WTC11 (cell line): ENCODE data around the gene NAT8.
"Not testable (repeated sequence)": the region's sequence is repeated elsewhere in the genome, so short reads cannot be mapped to it uniquely, and the experiment has no call there.

Source experiments
- CREB1 ChIP-seq: sonication (generic); formaldehyde crosslinking; IDR thresholded peaks from 2 replicates; pipeline ENCODE4 v1.8.0; 2023; ENCODE audit warnings: mild to moderate bottlenecking, missing genetic modification reagents
- CTCF ChIP-seq: fragments of 200-600 bp; IDR thresholded peaks from 2 replicates; pipeline ENCODE4 v1.8.0; 2022; ENCODE audit warnings: antibody characterized with exemption
- FOXP1 ChIP-seq: sonication (generic); formaldehyde crosslinking; IDR thresholded peaks from 2 replicates; pipeline ENCODE4 v1.8.0; 2022; ENCODE audit warnings: missing genetic modification reagents, mild to moderate bottlenecking, moderate library complexity, borderline replicate concordance
- HMGXB4 ChIP-seq: sonication (generic); formaldehyde crosslinking; IDR thresholded peaks from 2 replicates; pipeline ENCODE4 v1.8.1; 2023; ENCODE audit warnings: mild to moderate bottlenecking, moderate library complexity, missing genetic modification reagents
- PREB ChIP-seq: sonication (generic); formaldehyde crosslinking; IDR thresholded peaks from 2 replicates; pipeline ENCODE4 v1.8.1; 2022; ENCODE audit warnings: mild to moderate bottlenecking, missing genetic modification reagents, moderate library complexity, borderline replicate concordance
- ZNF232 ChIP-seq: sonication (generic); formaldehyde crosslinking; IDR thresholded peaks from 2 replicates; pipeline ENCODE4 v1.8.0; 2022; ENCODE audit warnings: mild to moderate bottlenecking, missing genetic modification reagents
- ZNF416 ChIP-seq: fragments of 250-450 bp; sonication (Bioruptor Pico); IDR thresholded peaks from 2 replicates; pipeline ENCODE4 v1.9.0; 2021; ENCODE audit warnings: mild to moderate bottlenecking, inconsistent platforms
- ZNF423 ChIP-seq: fragments of 250-450 bp; sonication (Bioruptor Pico); IDR thresholded peaks from 2 replicates; pipeline ENCODE4 v2.1.2; 2022; ENCODE audit warnings: mild to moderate bottlenecking, moderate library complexity
- TF ChIP-seq, protein P1 (sequence below): sonication (generic); formaldehyde crosslinking; conservative IDR thresholded peaks from 2 replicates; pipeline ENCODE4 v1.8.1; 2022; ENCODE audit warnings: mild to moderate bottlenecking, missing genetic modification reagents

- not testable (repeated sequence) for TF ChIP-seq CTCF; FOXP1 (CRISPR knock-in tag); PREB (CRISPR knock-in tag); CREB1; HMGXB4; ZNF416 (CRISPR knock-in tag); ZNF232 (CRISPR knock-in tag); ZNF423 (CRISPR knock-in tag)
- TF ChIP-seq, protein P1, sequence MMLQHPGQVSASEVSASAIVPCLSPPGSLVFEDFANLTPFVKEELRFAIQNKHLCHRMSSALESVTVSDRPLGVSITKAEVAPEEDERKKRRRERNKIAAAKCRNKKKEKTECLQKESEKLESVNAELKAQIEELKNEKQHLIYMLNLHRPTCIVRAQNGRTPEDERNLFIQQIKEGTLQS (CRISPR knock-in tag) = not testable (repeated sequence)
Measured at GRCh38 chr2:73669976-73670375, 27.8 kb upstream of the NAT8 start.
